Cardiac muscle cell (in vitro differentiated cells and primary cell): ENCODE results near the gene TAF11L12. TPM values are rescaled to one million over a fixed set of nuclear protein-coding genes. Genes with fewer than 3 reads are reported as not detected.

ENCODE experiments used
- DNase-seq, 2 donors: peaks; one replicate each; pipeline versions ENCODE4 v3.0.0 to v3.0.0-alpha.2; 2010 to 2017; ENCODE audit warnings: low read depth in 1 of 2, low spot score in 1 of 2
- H3K27ac ChIP-seq: fragments of 200-600 bp; sonication (generic); 2 replicates; pipeline ENCODE4 v1.5.1; 2016
- H3K27me3 ChIP-seq: fragments of 200-600 bp; sonication (generic); 2 replicates; pipeline ENCODE4 v1.6.0; 2016; ENCODE audit warnings: control low read depth
- H3K36me3 ChIP-seq: fragments of 200-600 bp; sonication (generic); 2 replicates; pipeline ENCODE4 v1.5.1; 2016; ENCODE audit warnings: control low read depth
- H3K4me1 ChIP-seq: fragments of 200-600 bp; sonication (generic); 2 replicates; pipeline ENCODE4 v1.8.1; 2017; ENCODE audit warnings: low read depth, mild to moderate bottlenecking, mixed run types
- H3K4me3 ChIP-seq: fragments of 200-600 bp; sonication (generic); 2 replicates; pipeline ENCODE4 v1.5.1; 2016; ENCODE audit warnings: mild to moderate bottlenecking
- H3K9me3 ChIP-seq: fragments of 200-600 bp; sonication (generic); 2 replicates; pipeline ENCODE4 v1.5.1; 2017; ENCODE audit warnings: low read depth, mild to moderate bottlenecking, control low read depth
- CTCF ChIP-seq: IDR thresholded peaks from 2 replicates; pipeline ENCODE4 v1.5.1; 2012; ENCODE audit warnings: low read depth, mild to moderate bottlenecking, low read length
- polyA plus RNA-seq: library from polyadenylated mRNA; unstranded; fragments of >200 nt; fragmentation: Nextera tagmentation; extraction: Ambion mirVana; gene quantifications from 2 replicates; pipeline ENCODE4 v1.2.1, GENCODE V29; 2016
- total RNA-seq: library from RNA; depleted of rRNA; stranded (reverse); fragments of >200 nt; gene quantifications from 2 replicates; pipeline ENCODE4 v1.2.3, GENCODE V29; 2016

TAF11L12 gene
- total and polyA plus RNA-seq, 2 experiments from 2014 or later = not detected

GRCh38 chr5:17655921-17656320 lies 45.7 kb downstream of the TAF11L12 start:
- no peak for DNase-seq
- no peaks in the 10 kb centered on the region for H3K36me3 ChIP-seq
- H3K27me3 ChIP-seq = no peaks in the 10 kb centered on the region
- H3K9me3 ChIP-seq = no peaks in the 10 kb centered on the region
- TF ChIP-seq CTCF = no peak
- no peaks in the 10 kb centered on the region for H3K4me1 ChIP-seq
- no peak overlapping the region for H3K4me3 ChIP-seq
- H3K27ac ChIP-seq = no peak overlapping the region

Other genes starting within 250 kb of the TAF11L12 start
- gene TAF11L2, start 112.2 kb upstream of the TAF11L12 start, total RNA-seq = not detected in 2 replicates
- not detected in 2 replicates for gene TAF11L2, start 112.2 kb upstream of the TAF11L12 start, polyA plus RNA-seq
- not detected in 2 replicates for gene TAF11L3, start 92.0 kb upstream of the TAF11L12 start, total RNA-seq
- not detected in 2 replicates for gene TAF11L3, start 92.0 kb upstream of the TAF11L12 start, polyA plus RNA-seq
- not detected in 2 replicates for gene TAF11L4, start 88.6 kb upstream of the TAF11L12 start, total RNA-seq
- gene TAF11L4, start 88.6 kb upstream of the TAF11L12 start, polyA plus RNA-seq = not detected in 2 replicates
- not detected in 2 replicates for gene TAF11L5, start 85.2 kb upstream of the TAF11L12 start, total RNA-seq
- not detected in 2 replicates for gene TAF11L5, start 85.2 kb upstream of the TAF11L12 start, polyA plus RNA-seq
- not detected in 2 replicates for gene TAF11L6, start 81.7 kb upstream of the TAF11L12 start, total RNA-seq
- gene TAF11L6, start 81.7 kb upstream of the TAF11L12 start, polyA plus RNA-seq = not detected in 2 replicates
- not detected in 2 replicates for gene TAF11L7, start 24.6 kb upstream of the TAF11L12 start, total RNA-seq
- gene TAF11L7, start 24.6 kb upstream of the TAF11L12 start, polyA plus RNA-seq = not detected in 2 replicates
- gene TAF11L8, start 19.4 kb upstream of the TAF11L12 start, total RNA-seq = not detected in 2 replicates
- gene TAF11L8, start 19.4 kb upstream of the TAF11L12 start, polyA plus RNA-seq = not detected in 2 replicates
- not detected in 2 replicates for gene TAF11L9, start 16.0 kb upstream of the TAF11L12 start, total RNA-seq
- gene TAF11L9, start 16.0 kb upstream of the TAF11L12 start, polyA plus RNA-seq = not detected in 2 replicates
- gene TAF11L10, start 12.6 kb upstream of the TAF11L12 start, total RNA-seq = not detected in 2 replicates
- not detected in 2 replicates for gene TAF11L10, start 12.6 kb upstream of the TAF11L12 start, polyA plus RNA-seq
- gene TAF11L11, start 6.2 kb upstream of the TAF11L12 start, total RNA-seq = not detected in 2 replicates
- not detected in 2 replicates for gene TAF11L11, start 6.2 kb upstream of the TAF11L12 start, polyA plus RNA-seq
- gene TAF11L13, start 21.7 kb downstream of the TAF11L12 start, total RNA-seq = not detected in 2 replicates
- gene TAF11L13, start 21.7 kb downstream of the TAF11L12 start, polyA plus RNA-seq = not detected in 2 replicates
- not detected in 2 replicates for gene TAF11L14, start 24.1 kb downstream of the TAF11L12 start, total RNA-seq
- gene TAF11L14, start 24.1 kb downstream of the TAF11L12 start, polyA plus RNA-seq = not detected in 2 replicates